ENCODE results near the gene WDR89.
"Not testable (repeated sequence)": the region's sequence is repeated elsewhere in the genome, so short reads cannot be mapped to it uniquely, and the experiment has no call there.

WDR89 gene

DNA sequence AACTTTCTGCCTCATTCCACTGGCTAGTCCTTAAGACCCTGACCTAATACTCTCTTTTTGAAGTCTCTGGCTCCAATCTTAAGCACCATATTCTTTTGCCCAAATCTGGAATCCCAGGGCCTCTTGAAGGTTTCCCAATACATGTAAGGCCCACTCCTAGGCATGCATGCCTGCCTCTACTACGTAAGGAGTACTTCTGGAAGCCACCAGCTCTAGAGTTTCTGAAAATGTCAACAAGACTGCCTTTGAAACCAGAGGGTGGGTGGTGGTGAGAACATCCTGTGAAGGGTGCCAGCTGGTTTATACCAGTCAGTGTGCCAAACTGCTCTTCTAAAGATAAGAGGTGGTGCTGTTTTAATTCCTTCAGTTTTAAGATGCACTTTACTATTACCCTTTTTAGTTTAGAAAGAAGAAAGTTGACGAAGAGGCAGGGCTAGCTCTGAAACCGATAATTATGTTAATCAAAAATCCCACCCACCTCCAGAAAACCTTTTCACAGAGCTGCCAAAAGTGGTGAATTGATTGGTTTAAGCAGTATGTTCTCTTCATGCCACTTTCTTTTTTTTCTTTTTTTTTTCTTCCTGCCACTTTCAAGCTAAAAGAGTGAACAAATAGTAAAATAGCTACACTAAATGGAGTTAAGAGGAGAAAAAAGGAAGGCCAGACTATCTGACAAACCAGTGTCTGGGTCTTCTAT lies 8.7 kb upstream of the WDR89 start:
- DNase-seq: peak; percentile 62

- no peak for DNase-seq
These were observed 6.2 kb upstream of the WDR89 start for GRCh38 chr14:63647696-63648410.

DNA sequence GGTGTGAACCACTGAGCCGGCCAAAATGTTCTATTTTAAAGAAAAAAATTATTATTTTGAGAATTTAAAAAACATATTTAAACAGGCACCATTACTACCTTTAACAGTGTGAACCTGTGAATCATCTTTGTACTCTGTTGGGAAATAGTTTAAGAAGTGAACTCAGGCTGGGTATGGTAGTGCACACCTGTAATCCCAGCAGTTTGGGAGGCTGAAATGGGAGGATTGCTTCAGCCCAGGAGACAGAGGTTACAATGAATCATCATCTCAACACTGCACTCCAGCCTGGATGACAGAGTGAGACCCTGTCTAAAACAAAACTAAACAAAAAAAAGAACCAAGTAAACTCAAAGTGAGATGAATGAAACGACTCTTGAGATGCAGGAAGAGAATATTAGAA lies 3.1 kb upstream of the WDR89 start:
- DNase-seq: peak; percentile 14

DNA sequence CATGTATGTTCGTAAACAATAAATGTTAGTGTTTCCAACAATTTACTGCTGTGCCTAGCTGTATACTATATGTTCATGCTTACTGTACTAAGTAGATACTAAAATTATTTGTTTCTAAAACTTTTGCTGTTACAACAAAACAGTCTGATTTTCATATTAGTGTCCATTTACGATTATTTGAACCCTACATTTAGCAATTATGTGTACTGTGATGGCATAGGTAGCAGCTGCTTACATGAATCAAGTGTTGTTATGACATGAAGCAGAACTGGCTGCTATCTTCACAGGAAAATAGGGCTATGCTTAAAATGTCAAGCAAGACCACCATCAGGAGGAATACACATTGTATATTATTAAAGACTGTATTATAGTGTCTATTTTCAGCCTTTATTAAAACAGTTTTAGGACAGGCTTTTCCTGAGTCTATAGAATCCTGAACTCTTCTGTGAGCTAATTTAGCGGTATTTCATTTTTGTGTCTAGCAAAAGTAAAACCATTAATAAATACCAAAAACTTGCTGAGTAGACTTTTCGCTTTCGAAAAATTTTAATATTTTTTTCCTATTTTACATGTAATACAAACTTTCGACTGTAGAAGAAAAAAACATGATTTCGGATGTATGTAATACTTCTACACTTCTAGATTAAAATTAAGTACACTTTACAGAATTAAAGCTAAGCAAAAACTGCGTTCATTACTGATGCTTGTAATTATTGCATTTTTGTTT lies 1.1 kb upstream of the WDR89 start:
- DNase-seq: no peak

DNA sequence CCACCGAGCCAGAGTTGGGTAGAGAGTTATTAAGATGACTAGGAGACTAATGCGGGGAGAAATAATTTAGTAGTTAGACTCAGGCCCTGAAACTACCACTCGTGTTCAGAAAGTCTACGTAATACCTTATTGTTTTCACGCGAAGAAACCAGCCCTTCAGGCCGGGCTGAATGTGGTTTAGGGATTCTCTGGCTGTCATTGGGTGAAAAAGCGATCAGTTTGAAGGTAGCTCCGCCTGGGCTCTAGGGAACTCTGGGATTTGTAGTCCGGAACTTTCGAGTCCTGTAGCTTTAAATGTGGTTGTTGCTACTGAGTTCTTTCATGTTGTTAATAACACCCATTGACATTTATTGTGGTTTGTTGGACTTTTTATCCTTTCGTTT lies 549 bp upstream of the WDR89 start:
- DNase-seq: peak; percentile 93

DNA sequence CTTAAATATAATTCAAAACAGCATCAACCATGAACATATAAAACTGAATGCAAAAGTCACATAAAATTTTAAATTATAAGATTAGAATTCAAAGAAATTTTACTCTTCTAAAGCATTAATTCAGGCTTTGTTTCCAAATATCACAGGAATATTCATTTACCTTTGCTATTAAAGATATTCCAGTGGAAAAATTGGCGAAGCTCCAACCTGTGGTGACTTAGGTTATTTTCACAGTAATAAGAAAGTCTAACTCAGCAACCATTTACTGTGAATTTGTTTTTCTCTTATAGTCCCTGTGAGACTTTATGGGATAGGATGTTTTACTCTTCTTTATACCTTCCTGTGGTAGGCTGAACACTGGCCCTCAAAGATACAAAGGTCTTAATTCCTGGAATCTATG lies 3.2 kb downstream of the WDR89 start:
- DNase-seq: no peak

DNA sequence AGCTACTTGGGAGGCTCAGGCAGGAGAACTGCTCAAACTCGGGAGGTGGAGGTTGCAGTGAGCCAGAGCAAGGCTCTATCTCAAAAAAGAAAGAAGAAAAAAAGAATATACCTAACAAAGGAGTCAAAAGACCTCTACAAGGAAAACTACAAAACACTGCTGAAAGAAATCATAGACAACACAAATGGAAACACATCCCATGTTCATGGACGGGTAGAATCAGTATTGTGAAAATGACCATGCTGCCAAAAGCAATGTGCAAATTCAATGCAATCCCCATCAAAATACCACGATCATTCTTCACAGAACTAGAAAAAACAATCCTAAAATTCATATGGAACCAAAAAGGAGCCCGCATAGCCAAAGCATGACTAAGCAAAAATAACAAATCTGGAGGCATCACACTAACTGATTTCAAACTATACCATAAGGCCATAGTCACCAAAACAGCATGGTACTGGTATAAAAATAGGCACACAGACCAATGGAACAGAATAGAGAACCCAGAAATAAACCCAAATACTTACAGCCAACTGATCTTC lies 5.5 kb downstream of the WDR89 start:
- DNase-seq: not testable (repeated sequence)

DNA sequence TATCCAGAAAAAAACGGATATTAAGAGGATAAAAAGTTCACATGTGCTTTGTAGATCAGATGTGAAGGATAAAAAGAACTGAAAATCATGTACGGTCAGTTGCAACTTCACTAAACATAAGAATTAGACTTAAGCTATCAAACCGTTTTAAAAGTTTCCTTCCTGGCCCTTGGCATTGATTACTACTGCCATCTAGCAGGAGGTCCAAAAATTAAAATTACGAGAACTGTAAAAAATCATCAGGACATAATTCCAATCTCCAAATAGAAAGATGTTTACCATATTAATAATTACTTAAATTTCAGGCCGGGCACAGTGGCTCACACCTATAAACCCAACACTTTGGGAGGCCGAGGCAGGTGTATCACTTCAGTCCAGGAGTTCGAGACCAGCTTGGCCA lies 7.9 kb downstream of the WDR89 start:
- DNase-seq: no peak

DNA sequence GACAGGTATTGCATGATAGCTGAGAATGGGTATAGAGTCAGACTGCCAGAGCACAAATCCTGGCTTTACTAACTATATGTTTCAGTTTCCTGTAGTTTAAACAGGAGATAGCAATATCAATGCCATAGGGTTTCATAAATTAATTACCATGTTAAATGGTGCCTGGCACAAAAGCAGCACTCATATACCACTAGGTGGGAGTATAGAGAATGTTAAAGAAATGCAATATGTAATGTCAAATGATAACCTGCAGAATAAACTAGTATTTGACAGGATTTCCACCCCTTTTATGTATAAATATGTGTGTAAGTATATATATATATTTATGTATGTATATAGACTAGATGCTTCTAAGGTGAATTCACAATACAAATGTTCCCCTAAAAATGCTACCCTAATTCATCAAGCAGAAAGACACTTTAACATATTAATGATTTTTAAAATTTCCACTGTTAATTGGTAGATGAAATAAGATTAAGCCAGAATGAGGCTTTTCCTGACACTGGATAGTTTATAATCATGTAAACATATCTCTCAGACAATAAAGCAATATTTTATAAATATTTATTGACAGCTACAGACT lies 8.6 kb downstream of the WDR89 start:
- DNase-seq: peak; percentile 38

DNA sequence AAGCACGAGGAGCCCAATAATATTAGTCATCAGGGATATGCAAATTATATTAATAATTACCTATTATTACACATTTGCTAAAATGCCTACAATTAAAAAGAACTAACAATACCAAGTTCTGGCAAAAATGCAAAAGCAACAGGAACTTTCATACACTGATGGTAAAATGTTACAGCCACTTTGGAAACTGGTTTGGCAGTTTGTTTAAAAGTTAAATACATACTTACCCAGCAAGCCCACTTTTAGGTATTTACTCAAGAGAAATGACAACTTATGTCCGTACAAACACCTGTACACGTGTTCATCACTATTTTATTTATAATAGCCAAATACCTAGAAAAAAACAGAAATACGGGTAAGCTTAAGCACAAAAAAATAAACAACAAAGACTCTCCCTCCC lies 17.0 kb downstream of the WDR89 start:
- DNase-seq: no peak

DNA sequence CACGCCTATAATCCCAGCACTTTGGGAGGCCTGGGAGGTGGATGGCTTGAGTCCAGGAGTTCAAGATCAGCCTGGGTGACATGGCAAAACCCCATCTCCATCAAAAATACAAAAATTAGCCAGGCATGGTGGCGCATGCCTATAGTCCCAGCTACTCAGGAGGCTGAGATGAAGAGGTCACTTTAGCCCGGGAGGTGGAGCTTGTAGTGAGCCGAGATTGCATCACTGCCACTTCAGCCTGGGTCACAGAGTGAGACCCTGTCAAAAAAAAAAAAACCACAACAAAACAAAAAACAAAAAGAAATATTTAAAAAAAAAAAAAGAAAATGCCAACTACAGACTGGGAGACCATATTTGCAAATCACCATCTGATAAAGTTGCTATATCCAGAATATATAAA lies 17.5 kb downstream of the WDR89 start:
- no peak for DNase-seq

- DNase-seq: not testable (repeated sequence)
These were observed 19.7 kb downstream of the WDR89 start for GRCh38 chr14:63621975-63622374.

DNA sequence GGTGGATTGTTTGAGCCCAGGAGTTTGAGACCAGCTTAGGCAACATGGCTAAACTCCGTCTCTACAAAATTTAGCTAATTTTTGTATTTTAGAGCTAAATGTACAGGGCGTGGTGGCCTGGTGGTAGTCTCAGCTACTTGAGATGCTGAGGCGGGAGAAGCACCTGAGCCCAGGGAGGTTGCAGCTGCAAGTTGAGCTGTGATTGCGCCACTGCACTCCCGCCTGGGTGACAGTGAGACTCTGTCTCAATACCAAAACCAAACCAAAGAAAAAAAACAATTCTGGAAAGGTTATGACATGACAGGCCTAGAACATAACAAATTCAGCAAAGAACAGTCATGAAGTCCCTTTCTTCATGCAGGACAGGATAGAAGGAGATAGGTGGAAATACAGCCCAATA lies 25.7 kb downstream of the WDR89 start:
- no peak for DNase-seq

GRCh38 chr14:63614679-63615363 lies 26.9 kb downstream of the WDR89 start:
- no peak for DNase-seq

DNA sequence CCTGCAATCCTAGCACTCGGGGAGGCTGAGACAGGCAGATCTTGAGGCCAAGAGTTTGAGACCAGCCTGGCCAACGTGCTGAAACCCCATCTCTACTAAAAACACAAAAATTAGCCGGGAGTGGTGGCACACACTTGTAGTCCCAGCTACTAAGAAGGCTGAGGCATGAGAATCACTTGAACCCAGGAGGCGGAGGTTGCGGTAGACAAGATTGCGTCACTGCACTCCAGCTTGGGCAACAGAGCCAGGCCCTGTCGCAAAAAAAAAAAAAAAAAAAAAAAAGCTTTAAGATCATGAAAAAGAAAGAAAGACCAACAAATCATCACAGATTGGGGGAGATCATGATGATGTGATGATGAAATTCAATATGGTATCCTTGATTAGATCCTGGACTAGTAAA lies 30.6 kb downstream of the WDR89 start:
- DNase-seq: no peak

- DNase-seq: no peak
These were observed 36.6 kb downstream of the WDR89 start for GRCh38 chr14:63605041-63605532.

GRCh38 chr14:63604626-63605025 lies 37.0 kb downstream of the WDR89 start:
- DNase-seq: no peak

- DNase-seq: no peak
These were observed 37.9 kb downstream of the WDR89 start for GRCh38 chr14:63603749-63604277.

GRCh38 chr14:63598807-63599206 lies 42.9 kb downstream of the WDR89 start:
- no peak for DNase-seq

DNA sequence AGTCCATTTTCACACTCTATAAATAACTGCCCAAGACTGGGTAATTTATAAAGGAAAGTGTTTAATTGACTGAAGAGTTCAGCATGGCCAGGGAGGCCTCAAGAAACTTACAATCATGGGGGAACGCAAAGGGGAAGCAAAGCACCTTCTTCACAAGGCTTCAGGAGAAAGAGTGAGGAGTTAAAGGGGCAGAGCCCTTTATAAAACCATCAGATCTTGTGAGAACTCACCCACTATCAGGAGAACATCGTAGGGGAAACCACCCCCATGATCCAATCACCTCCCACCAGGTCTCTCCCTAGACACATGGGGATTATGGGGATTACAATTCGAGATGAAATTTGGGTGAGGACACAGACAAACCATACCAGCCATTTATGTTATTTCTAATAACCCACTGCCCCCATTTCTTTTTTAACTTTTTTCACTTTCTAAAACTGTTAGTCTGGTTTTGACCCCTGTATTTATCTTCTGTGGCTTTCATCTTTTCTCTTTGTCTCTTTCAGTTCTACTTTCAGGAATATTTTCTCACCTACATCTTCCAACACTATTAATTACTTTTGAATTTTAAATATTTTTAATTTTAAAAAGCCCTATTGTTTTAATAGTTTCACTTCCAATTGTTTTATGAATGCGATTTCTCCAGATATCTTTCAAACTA lies 44.5 kb downstream of the WDR89 start:
- no peak for DNase-seq

DNA sequence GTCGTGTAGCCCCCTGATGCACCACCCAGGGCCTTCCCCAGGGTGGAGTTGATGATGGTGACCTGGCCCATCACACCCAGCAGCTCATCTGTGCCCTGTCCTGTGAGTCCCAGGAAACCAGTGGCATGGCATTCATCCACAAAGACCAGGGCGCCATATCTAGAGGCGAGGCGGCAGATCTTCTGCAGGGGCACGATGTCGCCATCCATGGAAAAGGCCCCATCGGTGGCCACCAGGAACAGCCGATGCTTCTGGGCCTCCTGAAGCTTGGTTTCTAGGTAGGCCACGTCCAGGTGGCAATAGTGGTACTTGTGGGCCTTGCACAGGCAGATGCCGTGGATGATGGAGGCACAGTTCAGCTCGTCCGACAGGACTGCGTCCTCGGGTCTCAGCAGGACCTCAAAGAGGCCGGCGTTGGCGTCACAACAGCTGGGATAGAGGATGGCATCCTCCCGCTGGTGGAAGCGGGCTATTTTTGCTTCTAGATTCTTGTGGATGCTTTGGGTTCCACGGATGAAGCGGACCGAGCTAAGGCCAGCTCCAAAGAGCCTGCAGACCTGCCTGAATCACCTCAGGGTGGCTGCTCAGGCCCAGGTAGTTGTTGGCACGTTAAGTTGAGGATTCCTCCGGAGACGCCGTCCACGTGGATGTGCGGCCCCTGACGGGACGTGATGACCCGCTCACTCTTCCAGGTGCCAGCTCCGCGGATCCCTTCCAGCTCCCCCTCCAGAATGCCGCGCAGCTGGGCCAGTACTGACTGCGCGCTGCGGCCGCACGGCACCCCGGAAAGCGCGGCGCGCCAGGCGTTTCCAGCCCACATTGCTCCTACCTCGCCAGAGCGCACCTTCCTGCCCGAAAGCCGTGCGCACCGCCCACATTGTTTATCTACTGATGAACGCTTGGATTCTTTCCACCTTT lies 47.0 kb downstream of the WDR89 start:
- no peak for DNase-seq

Measured in activated CD4-positive, alpha-beta T cell treated with anti-CD3 and anti-CD28 coated beads, Interleukin-2, amount 50 U/mL, for 16 hours (primary cell).